GM21526 (cell line): ENCODE results near the gene LMBR1.
"Not testable (repeated sequence)": the region's sequence is repeated elsewhere in the genome, so short reads cannot be mapped to it uniquely, and the experiment has no call there.

Source experiments
- ATAC-seq: cut with Tn5 transposase; IDR thresholded peaks from one replicate; pipeline ENCODE4 v1.9.1; 2021; ENCODE audit warnings: moderate library complexity; ENCODE audit not compliant: unreplicated experiment, low FRiP score

LMBR1 gene

GRCh38 chr7:156638443-156639077, 254.4 kb downstream of the LMBR1 start:
- ATAC-seq: no peak

- not testable (repeated sequence) for ATAC-seq
Observed at GRCh38 chr7:156637093-156637492, 255.9 kb downstream of the LMBR1 start.

- no peak for ATAC-seq
Observed at GRCh38 chr7:156635529-156636385, 257.2 kb downstream of the LMBR1 start.

GRCh38 chr7:156634117-156634516, 258.9 kb downstream of the LMBR1 start:
- ATAC-seq: no peak

- no peak for ATAC-seq
Observed at GRCh38 chr7:156629873-156630272, 263.1 kb downstream of the LMBR1 start.

- no peak for ATAC-seq
Observed at GRCh38 chr7:156628562-156628961, 264.4 kb downstream of the LMBR1 start.
